GM10266 (cell line): ENCODE results near the gene HSD17B10.
"Not testable (repeated sequence)": the region's sequence is repeated elsewhere in the genome, so short reads cannot be mapped to it uniquely, and the experiment has no call there.

ENCODE experiments used
- DNase-seq: peaks from one replicate; pipeline ENCODE4 v3.0.0; 2012; ENCODE audit errors: extremely low spot score
- CTCF ChIP-seq: IDR thresholded peaks from 2 replicates; pipeline ENCODE4 v1.5.1; 2012; ENCODE audit warnings: mild to moderate bottlenecking, low read depth; ENCODE audit not compliant: control insufficient read depth, insufficient read depth; ENCODE audit errors: missing control alignments

The HSD17B10 gene

DNA sequence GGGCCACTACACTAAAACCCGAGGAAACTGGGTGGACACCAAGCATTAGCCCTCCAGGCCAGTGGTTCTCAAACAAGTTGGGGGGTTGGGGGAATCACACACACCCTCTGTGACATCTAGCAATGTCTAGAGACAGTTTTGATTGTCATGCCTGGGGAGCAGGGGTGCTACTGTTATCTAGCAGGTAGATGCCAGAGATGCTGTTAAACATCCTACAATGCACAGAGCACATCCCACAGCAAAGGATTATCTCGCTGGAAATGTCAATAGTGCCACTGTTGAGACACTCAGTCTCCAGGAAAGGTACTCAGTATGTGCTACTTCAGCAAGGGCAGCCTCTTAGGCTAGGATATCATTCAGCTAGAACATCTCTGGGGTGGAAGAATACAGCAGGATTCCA lies 13.0 kb downstream of the HSD17B10 start:
- DNase-seq: no peak
- no peak for TF ChIP-seq CTCF

DNA sequence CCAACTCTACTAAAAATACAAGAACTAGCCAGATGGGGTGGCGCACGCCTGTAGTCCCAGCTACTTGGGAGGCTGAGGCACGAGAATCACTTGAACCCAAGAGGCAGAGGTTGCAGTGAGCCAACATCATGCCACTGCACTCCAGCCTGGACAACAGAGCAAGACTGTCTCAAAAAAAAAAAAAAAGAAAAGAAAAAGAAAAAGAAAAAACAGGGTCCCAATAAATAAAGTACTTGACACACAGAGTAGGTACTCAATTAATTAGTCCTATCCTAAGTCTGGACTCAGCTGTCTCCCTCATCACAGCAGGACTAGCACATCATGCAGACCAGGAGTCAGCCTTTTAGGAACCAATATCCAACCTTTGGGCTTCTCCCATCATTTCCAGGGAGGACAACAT lies 13.8 kb downstream of the HSD17B10 start:
- DNase-seq: not testable (repeated sequence)

DNA sequence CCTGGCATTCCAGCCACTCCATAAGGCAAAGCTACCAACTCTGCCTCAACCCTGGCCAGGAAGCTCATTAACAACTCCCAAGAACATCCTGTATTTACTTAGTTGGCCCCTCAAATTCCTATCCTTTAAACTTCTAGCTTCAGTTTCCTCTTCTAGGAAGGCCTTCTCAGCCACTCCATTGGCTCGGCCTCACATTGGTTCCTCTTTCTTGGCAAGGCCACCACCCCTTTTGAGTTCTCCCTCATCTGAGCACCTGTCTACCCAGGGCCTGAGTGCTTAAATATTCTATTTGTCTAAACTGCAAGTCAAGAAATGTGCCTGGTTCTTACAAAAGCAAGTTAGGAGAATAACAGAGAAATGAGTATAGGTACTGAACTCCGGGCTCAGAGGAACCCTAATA lies 21.7 kb downstream of the HSD17B10 start:
- no peak for DNase-seq
- no peak for TF ChIP-seq CTCF

DNA sequence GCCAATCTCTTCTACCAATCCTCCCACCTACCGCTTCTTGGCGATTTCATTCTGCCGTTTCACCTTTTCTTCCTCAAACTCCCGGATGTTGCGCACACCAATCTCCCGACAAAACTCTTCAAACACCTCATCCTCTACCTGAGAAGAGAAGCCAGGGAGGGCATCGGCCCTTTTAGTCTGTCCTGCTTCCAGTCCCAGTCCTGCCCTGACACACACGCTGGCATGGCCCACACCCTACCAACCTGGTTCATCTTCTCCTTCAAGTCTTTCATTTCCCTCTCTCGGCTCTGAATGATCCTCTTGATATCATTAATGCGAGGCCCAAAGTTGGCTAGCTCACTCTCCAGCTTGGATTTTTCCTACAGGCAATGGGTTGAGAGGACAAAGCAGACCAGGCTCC lies 30.6 kb downstream of the HSD17B10 start:
- no peak for DNase-seq
- TF ChIP-seq CTCF: no peak

DNA sequence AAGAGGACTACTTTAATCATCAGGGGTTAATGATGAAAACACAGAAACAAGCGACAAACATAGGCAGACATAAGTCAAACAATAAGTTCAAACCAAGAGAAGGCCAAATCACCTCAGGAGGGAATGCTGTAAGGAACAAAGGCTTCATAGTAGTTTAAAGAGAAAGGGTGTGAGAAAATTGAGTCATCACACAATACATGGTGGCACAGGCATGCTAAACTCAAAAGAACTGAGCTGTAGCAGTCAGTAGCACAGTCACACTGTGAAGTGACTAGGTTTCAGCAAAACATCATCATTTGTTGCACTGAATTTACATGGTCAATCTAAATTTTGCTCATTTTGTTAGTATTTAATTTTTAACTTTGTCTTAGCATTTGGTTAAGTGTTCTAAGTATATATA lies 36.0 kb downstream of the HSD17B10 start:
- DNase-seq: no peak
- TF ChIP-seq CTCF: no peak

- DNase-seq: no peak
- TF ChIP-seq CTCF: no peak
Measured at GRCh38 chrX:53395605-53396298, 38.4 kb downstream of the HSD17B10 start.

- no peak for TF ChIP-seq CTCF
- no peak for DNase-seq
Measured at GRCh38 chrX:53383376-53384076, 50.6 kb downstream of the HSD17B10 start.
